ENCODE results near the gene RBM46. TPM values are rescaled to one million over a fixed set of nuclear protein-coding genes. Genes with fewer than 3 reads are reported as not detected.
A peak's percentile ranks its signal among the peaks of the same experiment; 100 is the strongest.

The RBM46 gene
- total RNA-seq, 6 donors from 2014 or later, result not detected

- no peak for ATAC-seq (ENCODE audit: low FRiP score in 2 of 2)
- TF ChIP-seq POLR2AphosphoS5 (IDR thresholded peaks at IDR 0.05) (no peak), CTCF (IDR thresholded peaks at IDR 0.05) (no peak), POLR2A (IDR thresholded peaks at IDR 0.05) (no peak), EP300 (IDR thresholded peaks at IDR 0.05) (no peak)
- Histone ChIP-seq H3K4me1 (peaks cover 12 to 21% (median 18%) of the 10 kb centered on the region in 4 donors), H3K36me3 (no peaks in the 10 kb centered on the region), H3K27me3 (peaks cover 0 to 19% (median 7%) of the 10 kb centered on the region in 4 donors), H3K4me3 (no peak overlapping the region), H3K9me3 (no peaks in the 10 kb centered on the region), H3K27ac (no peak overlapping the region)
- no peak for DNase-seq
- WGBS, 2 donors, result 8% methylated on average over 2 of the region's 2 CpGs
These were observed 42.6 kb upstream of the RBM46 start for GRCh38 chr4:154738426-154738825.

- Histone ChIP-seq H3K36me3 (no peaks in the 10 kb centered on the region), H3K4me1 (peaks cover 15 to 28% (median 24%) of the 10 kb centered on the region in 4 donors), H3K27me3 (peaks cover 0 to 24% (median 11%) of the 10 kb centered on the region in 4 donors), H3K4me3 (no peak overlapping the region), H3K9me3 (no peaks in the 10 kb centered on the region), H3K27ac (no peak overlapping the region)
- DNase-seq (no peak), ATAC-seq (ENCODE audit: low FRiP score in 2 of 2) (no peak)
- no peak for TF ChIP-seq EP300 (IDR thresholded peaks at IDR 0.05)
- TF ChIP-seq CTCF (IDR thresholded peaks at IDR 0.05), result no peak
- no peak for TF ChIP-seq POLR2AphosphoS5 (IDR thresholded peaks at IDR 0.05)
- TF ChIP-seq POLR2A (IDR thresholded peaks at IDR 0.05), result no peak
These were observed 42.0 kb upstream of the RBM46 start for GRCh38 chr4:154739111-154739510.

GRCh38 chr4:154740462-154740861 is 40.6 kb upstream of the RBM46 start:
- Histone ChIP-seq H3K9me3 (no peaks in the 10 kb centered on the region), H3K27me3 (peaks cover 0 to 30% (median 13%) of the 10 kb centered on the region in 4 donors), H3K27ac (no peak overlapping the region), H3K36me3 (no peaks in the 10 kb centered on the region), H3K4me1 (peaks cover 15 to 34% (median 29%) of the 10 kb centered on the region in 4 donors), H3K4me3 (no peak overlapping the region)
- DNase-seq (peak in 1 of 2 donors; percentile 49), ATAC-seq (ENCODE audit: low FRiP score in 2 of 2) (no peak)
- 77 to 82% methylated on average over 22 to 24 of the region's 24 CpGs for WGBS, 2 donors
- TF ChIP-seq EP300 (IDR thresholded peaks at IDR 0.05) (no peak), POLR2AphosphoS5 (IDR thresholded peaks at IDR 0.05) (no peak), CTCF (IDR thresholded peaks at IDR 0.05) (no peak), POLR2A (IDR thresholded peaks at IDR 0.05) (no peak)

- no peak for TF ChIP-seq POLR2AphosphoS5 (IDR thresholded peaks at IDR 0.05)
- TF ChIP-seq POLR2A (IDR thresholded peaks at IDR 0.05), result no peak
- TF ChIP-seq EP300 (IDR thresholded peaks at IDR 0.05), result no peak
- TF ChIP-seq CTCF (IDR thresholded peaks at IDR 0.05), result no peak
These were observed 39.9 kb upstream of the RBM46 start for GRCh38 chr4:154741131-154741665.

More at GRCh38 chr4:154741131-154741665, 39.9 kb upstream of the RBM46 start:
- Histone ChIP-seq H3K36me3 (no peaks in the 10 kb centered on the region), H3K4me3 (no peak overlapping the region), H3K27me3 (peaks cover 0 to 30% (median 13%) of the 10 kb centered on the region in 4 donors), H3K4me1 (peaks cover 15 to 34% (median 29%) of the 10 kb centered on the region in 4 donors), H3K9me3 (no peaks in the 10 kb centered on the region), H3K27ac (no peak overlapping the region)
- no peak for ATAC-seq (ENCODE audit: low FRiP score in 2 of 2)
- DNase-seq, result no peak
- 19 to 21% methylated on average over 20 of the region's 20 CpGs for WGBS, 2 donors
